Inferior parietal cortex (tissue), 1 donor: Measurements from ENCODE around the gene RSRP1.

Source experiments
- DNase-seq: peaks from one replicate; pipeline ENCODE4 v3.0.0-alpha.2; 2016; ENCODE audit errors: extremely low spot score

Gene RSRP1

GRCh38 chr1:25194054-25194453 is 53.2 kb downstream of the RSRP1 start:
- DNase-seq: no peak

DNA sequence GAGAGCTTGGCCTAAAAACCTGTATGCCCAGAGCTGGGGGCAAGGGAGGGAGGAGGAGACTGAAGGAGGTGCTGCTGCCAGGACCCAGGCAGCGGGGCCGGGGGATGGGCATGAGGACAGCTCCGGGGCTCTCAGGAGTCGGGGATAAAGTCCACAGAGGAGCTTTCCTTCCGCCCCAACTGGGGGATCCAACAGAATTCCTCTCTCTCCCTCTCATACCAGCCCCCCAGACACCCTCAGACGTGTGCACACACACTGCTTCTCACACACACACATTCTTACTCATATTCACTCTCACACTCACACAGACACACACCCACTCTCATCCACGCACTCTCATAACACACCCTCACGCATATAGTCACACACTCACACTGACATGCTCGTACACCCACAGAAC is 54.0 kb downstream of the RSRP1 start:
- no peak for DNase-seq
